ENCODE measurements around the gene PHB1. TPM values are rescaled to one million over a fixed set of nuclear protein-coding genes. Genes with fewer than 3 reads are reported as not detected.
A peak's percentile ranks its signal among the peaks of the same experiment; 100 is the strongest.

PHB1 gene
- total RNA-seq, 1 donor from 2014 or later, result 158 TPM

- DNase-seq (ENCODE audit: low spot score), result no peak
Observed at GRCh38 chr17:49381793-49382192, 32.9 kb downstream of the PHB1 start.

- no peak for DNase-seq (ENCODE audit: low spot score)
Observed at GRCh38 chr17:49381033-49381432, 33.6 kb downstream of the PHB1 start.

- no peak for DNase-seq (ENCODE audit: low spot score)
Observed at GRCh38 chr17:49379926-49380325, 34.8 kb downstream of the PHB1 start.

- DNase-seq (ENCODE audit: low spot score), result no peak
Observed at GRCh38 chr17:49378311-49378710, 36.4 kb downstream of the PHB1 start.

DNA sequence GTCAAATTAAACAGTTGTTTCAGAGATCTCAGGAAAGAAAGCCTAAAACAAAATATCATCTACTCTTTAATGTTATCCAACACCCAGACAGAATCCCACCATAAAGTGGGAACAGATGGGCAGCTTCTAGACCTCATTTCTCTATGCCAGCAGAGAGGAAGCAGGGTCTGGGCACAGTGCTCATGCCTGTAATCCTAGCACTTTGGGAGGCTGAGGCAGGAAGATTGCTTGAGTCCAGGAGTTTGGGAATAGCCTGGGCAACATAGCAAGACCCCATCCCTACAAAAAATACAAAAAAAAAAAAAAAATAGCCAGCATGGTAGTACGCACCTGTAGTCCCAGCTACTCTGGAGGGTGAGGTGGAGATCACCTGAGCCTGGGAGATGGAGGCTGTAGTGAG, 39.1 kb downstream of the PHB1 start:
- no peak for DNase-seq (ENCODE audit: low spot score)

DNA sequence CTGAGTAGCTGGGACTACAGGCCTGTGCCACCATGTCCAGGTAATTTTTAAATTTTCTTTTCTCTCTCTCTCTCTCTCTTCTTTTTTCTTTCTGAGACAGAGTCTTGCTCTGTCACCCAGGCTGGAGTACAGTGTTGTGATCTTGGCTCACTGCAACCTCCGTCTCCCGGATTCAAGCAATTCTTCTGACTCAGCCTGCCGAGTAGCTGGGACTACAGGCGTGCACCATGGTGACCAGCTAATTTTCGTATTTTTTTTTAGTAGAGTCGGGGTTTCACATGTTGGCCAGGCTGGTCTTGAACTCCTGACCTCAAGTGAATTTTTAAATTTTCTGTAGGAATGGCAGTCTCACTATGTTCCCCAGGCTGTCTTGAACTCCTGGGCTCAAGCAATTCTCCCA, 41.6 kb downstream of the PHB1 start:
- peak; percentile 41 for DNase-seq (ENCODE audit: low spot score)

DNA sequence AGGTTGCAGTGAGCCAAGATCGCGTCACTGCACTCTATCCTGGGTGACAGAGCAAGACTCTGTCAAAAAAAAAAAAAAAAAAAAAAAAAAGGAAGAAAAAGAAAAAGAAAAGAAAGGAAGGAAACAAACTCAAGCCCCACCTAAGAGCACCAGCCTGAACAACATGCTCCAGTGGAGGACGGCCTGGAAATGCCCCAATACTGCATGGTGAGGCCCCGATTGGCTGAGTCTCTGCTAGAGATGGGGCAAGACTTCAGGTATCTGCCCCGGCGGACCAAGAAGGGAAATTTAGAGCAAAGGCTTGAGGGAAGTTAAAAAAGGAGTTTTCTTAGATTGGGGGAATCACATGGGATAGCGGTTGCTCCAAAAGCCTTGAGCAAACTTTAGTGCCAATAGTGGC, 42.3 kb downstream of the PHB1 start:
- peak; percentile 30 for DNase-seq (ENCODE audit: low spot score)

- peak; percentile 41 for DNase-seq (ENCODE audit: low spot score)
Observed at GRCh38 chr17:49370971-49371834, 43.5 kb downstream of the PHB1 start.

GRCh38 chr17:49369760-49370159, 44.9 kb downstream of the PHB1 start:
- no peak for DNase-seq (ENCODE audit: low spot score)

GRCh38 chr17:49369089-49369488, 45.6 kb downstream of the PHB1 start:
- DNase-seq (ENCODE audit: low spot score), result no peak

DNA sequence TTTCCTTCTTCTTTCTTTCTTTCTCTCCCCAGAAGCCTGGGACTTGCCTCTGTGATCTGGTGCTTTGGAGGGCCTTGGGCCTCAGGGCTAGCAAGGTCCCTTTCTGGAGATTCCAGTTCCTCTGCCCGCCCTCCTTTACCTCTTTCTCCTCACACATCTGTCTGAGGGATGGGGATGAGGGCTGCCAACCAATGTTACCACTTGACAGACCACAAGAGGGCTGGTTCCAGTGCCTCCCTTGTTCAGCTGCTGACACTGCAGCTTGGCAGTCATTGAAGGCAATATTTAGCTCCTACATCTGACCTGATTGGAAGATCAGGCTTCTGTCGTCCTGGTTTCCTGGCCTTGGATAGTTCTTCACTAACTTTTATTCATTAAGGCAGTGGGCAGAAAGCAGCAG, 49.0 kb downstream of the PHB1 start:
- DNase-seq (ENCODE audit: low spot score), result peak; percentile 18

DNA sequence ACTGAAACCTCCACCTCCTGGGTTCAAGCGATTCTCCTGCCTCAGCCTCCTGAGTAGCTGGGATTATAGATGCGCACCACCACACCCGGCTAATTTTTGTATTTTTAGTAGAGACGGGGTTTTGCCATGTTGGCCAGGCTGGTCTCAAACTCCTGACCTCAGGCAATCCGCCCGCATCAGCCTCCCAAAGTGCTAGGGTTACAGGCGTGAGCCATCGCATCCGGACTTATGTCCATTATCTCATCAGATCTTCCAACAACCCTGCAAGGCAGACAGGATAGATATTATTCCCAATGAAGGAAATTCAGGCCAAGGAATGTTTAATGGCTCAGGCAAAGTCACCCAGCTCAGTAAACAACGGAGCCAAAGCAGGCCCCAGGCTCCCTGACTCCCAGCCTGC, 49.6 kb downstream of the PHB1 start:
- DNase-seq (ENCODE audit: low spot score), result peak; percentile 62

DNA sequence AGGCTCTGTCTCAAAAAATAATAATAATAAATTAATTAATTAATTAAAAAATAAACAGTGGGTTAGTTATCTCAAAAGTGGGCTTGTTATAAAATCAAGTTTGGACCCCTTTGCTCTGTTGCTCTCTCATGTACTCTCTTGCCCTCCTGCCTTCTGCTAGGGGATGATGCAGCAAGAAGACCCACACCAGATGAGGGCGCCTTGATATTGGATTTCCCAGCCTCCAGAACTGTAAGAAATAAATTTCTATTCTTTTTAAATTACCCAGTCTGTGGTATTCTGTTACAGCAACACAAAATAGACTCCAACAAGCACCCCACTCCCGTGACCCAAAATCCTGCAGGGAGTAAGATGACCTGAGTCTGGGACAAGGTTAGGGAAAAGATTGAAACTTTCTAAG, 50.6 kb downstream of the PHB1 start:
- no peak for DNase-seq (ENCODE audit: low spot score)

- DNase-seq (ENCODE audit: low spot score), result no peak
Observed at GRCh38 chr17:49363251-49363650, 51.4 kb downstream of the PHB1 start.

DNA sequence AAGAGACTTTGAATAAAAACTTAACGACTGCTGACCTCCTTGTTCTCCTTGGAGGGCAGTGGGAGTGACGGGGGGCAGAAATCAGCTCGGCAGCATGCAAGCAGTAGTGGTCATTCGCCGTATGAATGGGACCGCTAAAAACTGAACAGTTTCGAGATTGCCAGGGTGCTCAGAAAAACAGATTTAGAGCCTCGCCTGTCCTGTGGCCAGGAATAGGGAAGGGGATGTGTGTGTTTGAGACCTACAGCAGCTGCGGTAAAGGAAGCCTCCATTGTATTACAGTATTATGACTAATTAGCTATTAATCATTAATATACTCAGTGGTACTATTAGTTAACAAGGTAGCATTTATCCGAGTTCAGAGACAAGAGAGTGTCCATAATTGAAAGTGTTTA, 52.0 kb downstream of the PHB1 start:
- DNase-seq (ENCODE audit: low spot score), result no peak

DNA sequence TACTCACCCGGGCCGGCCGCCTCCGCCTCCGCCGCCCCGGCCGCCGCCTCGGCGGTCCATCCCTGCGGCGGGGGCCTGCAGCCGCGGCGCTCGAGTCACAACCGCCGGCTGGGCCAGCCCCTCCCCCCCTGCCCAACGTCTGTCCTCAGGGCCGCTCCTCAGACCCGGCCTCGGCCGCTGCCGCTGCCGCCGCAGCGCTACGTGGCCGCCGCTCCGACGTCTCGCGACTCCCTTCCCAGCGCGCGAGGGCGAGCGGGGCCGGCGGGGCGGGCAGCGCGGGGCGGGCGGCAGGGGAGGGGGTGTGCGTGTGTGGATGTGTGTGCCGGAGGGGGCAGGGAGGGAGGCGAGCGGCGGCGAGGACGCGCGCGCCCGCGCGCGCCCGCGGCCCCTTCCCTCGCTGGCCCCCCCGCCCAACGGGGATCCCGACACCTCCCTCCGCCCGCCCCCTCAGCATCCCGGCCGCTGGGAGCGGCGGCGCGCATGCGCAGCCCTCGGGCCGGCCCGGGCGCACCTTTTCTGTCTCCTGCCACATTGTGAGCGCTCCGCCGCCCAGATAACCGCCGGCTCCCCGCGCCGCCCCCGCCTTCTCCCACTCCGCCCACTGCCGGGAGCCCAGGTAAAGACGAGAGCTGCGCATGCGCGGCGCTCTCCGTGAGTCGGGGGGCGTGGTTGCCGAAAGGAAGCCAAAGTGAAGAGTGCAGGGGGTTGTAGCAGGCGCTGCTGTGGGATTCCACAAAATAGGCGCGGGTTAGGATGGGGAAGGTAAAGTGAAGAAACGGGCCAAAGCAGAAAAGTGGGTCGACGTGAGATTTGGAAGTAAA, 52.6 kb downstream of the PHB1 start, which contains the start of gene ZNF652:
Gene ZNF652 (minus strand): TSS at position 349 of the 821 bp plus-strand sequence. CDS start 44,525 bp downstream, outside the sequence.
- peak; percentile 97 for DNase-seq (ENCODE audit: low spot score)

DNA sequence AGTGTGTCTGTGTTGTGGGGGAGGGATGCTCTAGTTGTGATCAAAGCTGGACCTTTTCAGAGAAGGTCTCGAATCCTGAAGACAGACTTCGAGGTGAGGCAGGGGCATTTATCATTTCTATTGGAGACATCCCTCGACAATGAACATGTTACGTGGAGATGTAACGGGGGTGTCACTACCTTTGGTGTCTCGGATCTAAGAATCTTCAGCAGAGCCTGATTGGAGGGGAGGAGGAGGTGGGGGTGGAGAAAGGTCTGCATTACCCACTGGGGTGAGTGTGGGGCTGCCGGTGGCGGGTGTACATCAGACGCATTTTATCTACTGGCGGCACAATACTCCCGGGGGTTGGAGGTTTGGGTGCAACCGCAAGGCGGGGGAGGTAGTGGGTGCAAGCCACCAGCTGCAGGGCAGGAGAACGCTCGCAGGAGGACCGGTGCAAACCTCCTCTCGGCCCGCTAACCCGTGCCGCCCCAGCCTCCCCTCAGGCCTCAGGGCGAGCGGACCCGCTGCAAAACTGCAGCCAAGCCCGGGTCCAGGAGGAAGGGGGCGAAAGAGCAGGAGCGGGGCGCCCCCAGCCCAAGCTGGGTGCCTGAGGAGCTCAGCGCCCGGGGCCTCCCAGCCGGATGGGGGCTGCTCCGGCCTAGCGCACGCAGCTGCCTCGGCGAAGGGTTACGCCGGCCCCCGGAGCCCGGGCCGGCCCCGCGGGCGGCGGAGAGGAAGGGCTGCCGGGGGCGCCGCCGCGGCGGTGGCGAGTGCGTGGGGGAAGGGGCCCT, 53.4 kb downstream of the PHB1 start:
- DNase-seq (ENCODE audit: low spot score), result peak; percentile 90

- DNase-seq (ENCODE audit: low spot score), result no peak
Observed at GRCh38 chr17:49360796-49361128, 53.9 kb downstream of the PHB1 start.

- no peak for DNase-seq (ENCODE audit: low spot score)
Observed at GRCh38 chr17:49359990-49360795, 54.5 kb downstream of the PHB1 start.

DNA sequence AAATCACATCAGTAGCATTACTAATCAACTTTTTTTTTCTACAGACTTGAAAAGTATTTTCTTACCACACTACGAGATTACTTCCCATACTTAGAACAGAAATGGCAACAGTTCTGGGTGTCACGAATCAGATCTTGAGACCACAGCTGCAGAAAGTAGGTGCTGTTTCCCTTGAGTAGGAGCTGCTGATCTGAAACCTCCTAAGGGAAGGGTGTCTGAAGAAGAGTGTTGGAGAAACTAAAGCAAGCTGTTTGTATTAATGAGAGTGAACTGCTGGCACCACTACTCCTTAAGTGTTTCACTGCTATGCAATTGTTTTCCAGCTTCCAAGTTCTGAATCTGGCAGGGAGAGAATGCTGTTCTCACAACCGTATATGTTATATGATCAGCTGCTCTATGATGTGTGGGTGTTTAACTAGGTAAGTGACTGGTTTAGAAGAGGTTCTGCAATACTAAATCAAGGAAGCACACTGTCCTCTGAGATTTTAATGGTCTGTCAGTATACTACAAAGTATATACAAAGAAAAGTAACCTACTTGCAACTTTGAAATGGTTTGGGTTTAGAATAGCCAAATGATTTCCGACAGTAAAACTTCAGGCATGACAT, 55.9 kb downstream of the PHB1 start:
- no peak for DNase-seq (ENCODE audit: low spot score)
